ENCODE data around the gene TBC1D13. TPM values are rescaled to one million over a fixed set of nuclear protein-coding genes. Genes with fewer than 3 reads are reported as not detected.
A peak's percentile ranks its signal among the peaks of the same experiment; 100 is the strongest.

Gene TBC1D13
- total and polyA plus RNA-seq, 2 of the 13 experiments (the other 11 are each of a cell fraction or from before 2014, with no cell fraction given), result 17.9 to 19.7 TPM

GRCh38 chr9:128818099-128818838 is 31.2 kb downstream of the TBC1D13 start, which contains the start of gene ENDOG (continued):
- TF ChIP-seq FOXK1 (CRISPR knock-in tag; IDR thresholded peaks at IDR 0.05; ENCODE audit: borderline replicate concordance, low read depth) (peak; percentile 70; the same call in 1 of the 2 replicates), ATM (IDR thresholded peaks at IDR 0.05; ENCODE audit: borderline replicate concordance) (no peak), YEATS4 (CRISPR knock-in tag; IDR thresholded peaks at IDR 0.05; ENCODE audit: borderline replicate concordance) (peak; percentile 56; the same call in 1 of the 2 replicates), YY1 (IDR thresholded peaks at IDR 0.05; ENCODE audit: insufficient read depth, insufficient replicate concordance, low read depth, low read length) (peak; percentile 51), DDIT3 (CRISPR knock-in tag; IDR thresholded peaks at IDR 0.05) (no peak), ZBTB40 (IDR thresholded peaks at IDR 0.05) (no peak), ZBTB40 (CRISPR knock-in tag; IDR thresholded peaks at IDR 0.05) (0 out of 2 replicates have a peak, but pooled peaks have one; percentile 14), SMAD1 (CRISPR knock-in tag; IDR thresholded peaks at IDR 0.05; ENCODE audit: borderline replicate concordance, low read depth) (no peak), RAD21 (CRISPR knock-in tag; IDR thresholded peaks at IDR 0.05) (peak; percentile 63), MTA1 (CRISPR knock-in tag; IDR thresholded peaks at IDR 0.05; ENCODE audit: borderline replicate concordance) (no peak), ZNF564 (CRISPR knock-in tag; IDR thresholded peaks at IDR 0.05) (0 out of 2 replicates have a peak, but pooled peaks have one; percentile 16), MAFG (CRISPR knock-in tag; IDR thresholded peaks at IDR 0.05) (no peak), ZNF570 (CRISPR knock-in tag; IDR thresholded peaks at IDR 0.05; ENCODE audit: borderline replicate concordance) (no peak), NR1H2 (CRISPR knock-in tag; IDR thresholded peaks at IDR 0.05; ENCODE audit: borderline replicate concordance, low read depth) (no peak), FOXP1 (IDR thresholded peaks at IDR 0.05) (no peak), FOXP1 (CRISPR knock-in tag; IDR thresholded peaks at IDR 0.05) (no peak), ZNF484 (CRISPR knock-in tag; IDR thresholded peaks at IDR 0.05; ENCODE audit: borderline replicate concordance, low read depth) (no peak), TEF (CRISPR knock-in tag; IDR thresholded peaks at IDR 0.05) (no peak), ZNF234 (CRISPR knock-in tag; conservative IDR thresholded peaks at IDR 0.05) (no peak), ASH2L (IDR thresholded peaks at IDR 0.05; ENCODE audit: insufficient read length, low read depth, low read length) (peak; percentile 50)
